ENCODE results near the gene SORL1.

GRCh38 chr11:121563003-121563402 is 110.9 kb downstream of the SORL1 start:
- TF ChIP-seq, protein P1, sequence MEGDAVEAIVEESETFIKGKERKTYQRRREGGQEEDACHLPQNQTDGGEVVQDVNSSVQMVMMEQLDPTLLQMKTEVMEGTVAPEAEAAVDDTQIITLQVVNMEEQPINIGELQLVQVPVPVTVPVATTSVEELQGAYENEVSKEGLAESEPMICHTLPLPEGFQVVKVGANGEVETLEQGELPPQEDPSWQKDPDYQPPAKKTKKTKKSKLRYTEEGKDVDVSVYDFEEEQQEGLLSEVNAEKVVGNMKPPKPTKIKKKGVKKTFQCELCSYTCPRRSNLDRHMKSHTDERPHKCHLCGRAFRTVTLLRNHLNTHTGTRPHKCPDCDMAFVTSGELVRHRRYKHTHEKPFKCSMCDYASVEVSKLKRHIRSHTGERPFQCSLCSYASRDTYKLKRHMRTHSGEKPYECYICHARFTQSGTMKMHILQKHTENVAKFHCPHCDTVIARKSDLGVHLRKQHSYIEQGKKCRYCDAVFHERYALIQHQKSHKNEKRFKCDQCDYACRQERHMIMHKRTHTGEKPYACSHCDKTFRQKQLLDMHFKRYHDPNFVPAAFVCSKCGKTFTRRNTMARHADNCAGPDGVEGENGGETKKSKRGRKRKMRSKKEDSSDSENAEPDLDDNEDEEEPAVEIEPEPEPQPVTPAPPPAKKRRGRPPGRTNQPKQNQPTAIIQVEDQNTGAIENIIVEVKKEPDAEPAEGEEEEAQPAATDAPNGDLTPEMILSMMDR (IDR thresholded peaks at IDR 0.05; ENCODE audit: control extremely low read depth in 1 of 3, insufficient read depth in 1 of 3, low read depth in 1 of 3, low read length in 3 of 3) = no peak
- TF ChIP-seq, protein P2, sequence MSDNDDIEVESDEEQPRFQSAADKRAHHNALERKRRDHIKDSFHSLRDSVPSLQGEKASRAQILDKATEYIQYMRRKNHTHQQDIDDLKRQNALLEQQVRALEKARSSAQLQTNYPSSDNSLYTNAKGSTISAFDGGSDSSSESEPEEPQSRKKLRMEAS (IDR thresholded peaks at IDR 0.05) = no peak
- no peak for TF ChIP-seq JUND (IDR thresholded peaks at IDR 0.05; ENCODE audit: low read length)
- no peak for TF ChIP-seq POLR2A (IDR thresholded peaks at IDR 0.05; ENCODE audit: control extremely low read depth in 1 of 2, low read depth in 2 of 2, low read length in 2 of 2)

Data from H1 (cell line).